Activated CD8-positive, alpha-beta memory T cell treated with anti-CD3 and anti-CD28 coated beads, Interleukin-2, amount 50 U/mL, for 4 hours (primary cell): ENCODE results near the gene HAVCR2.
A peak's percentile ranks its signal among the peaks of the same experiment; 100 is the strongest.

Experiments
- DNase-seq: peaks from one replicate; pipeline ENCODE4 v3.0.0-alpha.2; 2020

Gene HAVCR2

DNA sequence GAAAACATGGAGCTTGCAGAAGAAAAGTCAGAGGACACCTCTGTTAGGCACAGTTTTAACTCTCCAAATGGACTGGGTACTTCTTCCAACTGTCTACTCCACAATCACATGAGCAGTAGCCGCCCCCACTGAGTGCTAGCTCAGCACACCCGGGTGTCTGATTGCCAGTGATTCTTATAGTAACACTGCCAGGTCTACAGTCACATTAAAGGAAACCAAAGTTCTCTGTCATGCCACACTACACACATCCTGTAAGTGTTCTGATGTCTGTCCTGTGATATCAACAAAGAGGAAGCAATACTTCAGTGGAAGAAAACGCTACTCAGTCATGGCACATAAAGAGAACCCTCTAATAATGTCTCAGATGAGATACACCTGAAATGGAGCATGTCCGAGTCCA lies at the start of gene HAVCR2:
HAVCR2 (minus strand) TSS at position 69 of the 400 bp plus-strand sequence; CDS start at position 8, 61 bp downstream.
- peak; percentile 52 for DNase-seq

DNA sequence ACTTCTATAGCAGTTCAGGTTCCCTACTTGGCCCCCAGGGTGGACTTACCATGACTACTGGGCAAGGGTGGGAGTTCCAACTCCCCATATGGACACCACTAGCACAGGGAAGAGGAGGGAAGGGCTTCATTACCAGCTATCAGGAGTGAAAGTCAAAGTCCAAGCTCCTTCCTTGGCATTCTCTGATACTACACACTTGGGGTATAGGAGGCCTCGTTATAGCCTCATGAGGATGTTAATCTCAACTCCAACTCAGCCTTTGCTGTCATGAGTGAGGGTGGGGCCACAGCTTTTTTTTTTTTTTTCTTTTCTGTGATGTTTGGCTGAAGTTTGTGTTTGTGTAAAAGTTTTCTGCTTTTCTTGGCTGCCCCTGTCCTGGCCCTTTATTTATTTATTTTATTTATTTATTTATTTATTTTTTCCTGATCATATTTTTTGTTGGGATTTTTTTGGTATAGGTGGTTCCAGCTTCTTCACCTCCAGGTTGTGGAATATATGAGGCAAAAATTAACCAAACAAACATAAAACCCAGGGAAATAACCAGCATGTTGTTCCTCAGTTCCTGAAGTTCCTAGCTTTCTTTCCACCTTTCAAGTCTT lies 48.5 kb upstream of the HAVCR2 start:
- DNase-seq = no peak

DNA sequence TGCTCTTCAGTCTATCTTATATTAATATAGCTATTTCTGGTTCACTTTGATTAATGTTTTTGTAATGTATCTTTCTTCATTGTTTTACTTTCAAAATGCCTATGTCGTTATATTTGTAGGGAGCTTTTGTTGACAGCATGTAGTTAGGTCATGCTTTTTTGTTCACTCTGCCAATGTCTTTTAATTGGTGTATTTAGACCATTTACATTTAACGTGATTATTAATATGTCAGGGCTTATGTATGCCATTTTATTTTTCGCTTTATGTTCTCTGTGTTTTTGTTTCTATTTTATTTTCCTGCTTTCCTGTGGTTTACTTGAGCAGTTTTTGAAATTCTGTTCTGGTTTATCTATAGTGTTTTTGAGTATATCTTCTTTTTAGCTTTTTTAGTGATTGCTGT lies 46.5 kb upstream of the HAVCR2 start:
- no peak for DNase-seq

DNA sequence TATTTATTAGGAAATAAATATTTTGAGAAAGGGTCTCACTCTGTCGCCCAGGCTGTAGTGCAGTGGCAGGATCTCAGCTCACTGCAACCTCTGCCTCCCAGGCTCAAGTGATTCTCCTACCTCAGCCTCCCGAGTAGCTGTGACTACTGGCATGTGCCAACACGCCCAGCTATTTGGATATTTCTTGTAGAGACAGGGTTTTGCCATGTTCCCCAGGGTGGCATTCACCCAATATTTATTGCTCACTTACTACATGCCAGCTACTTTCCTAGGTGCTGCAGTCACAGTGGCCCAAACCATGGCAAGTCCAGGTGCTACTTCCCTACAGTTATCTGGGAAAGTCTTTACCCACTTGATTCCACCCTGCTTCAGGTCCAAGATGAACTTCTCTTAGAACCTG lies 42.2 kb upstream of the HAVCR2 start:
- DNase-seq = no peak

DNA sequence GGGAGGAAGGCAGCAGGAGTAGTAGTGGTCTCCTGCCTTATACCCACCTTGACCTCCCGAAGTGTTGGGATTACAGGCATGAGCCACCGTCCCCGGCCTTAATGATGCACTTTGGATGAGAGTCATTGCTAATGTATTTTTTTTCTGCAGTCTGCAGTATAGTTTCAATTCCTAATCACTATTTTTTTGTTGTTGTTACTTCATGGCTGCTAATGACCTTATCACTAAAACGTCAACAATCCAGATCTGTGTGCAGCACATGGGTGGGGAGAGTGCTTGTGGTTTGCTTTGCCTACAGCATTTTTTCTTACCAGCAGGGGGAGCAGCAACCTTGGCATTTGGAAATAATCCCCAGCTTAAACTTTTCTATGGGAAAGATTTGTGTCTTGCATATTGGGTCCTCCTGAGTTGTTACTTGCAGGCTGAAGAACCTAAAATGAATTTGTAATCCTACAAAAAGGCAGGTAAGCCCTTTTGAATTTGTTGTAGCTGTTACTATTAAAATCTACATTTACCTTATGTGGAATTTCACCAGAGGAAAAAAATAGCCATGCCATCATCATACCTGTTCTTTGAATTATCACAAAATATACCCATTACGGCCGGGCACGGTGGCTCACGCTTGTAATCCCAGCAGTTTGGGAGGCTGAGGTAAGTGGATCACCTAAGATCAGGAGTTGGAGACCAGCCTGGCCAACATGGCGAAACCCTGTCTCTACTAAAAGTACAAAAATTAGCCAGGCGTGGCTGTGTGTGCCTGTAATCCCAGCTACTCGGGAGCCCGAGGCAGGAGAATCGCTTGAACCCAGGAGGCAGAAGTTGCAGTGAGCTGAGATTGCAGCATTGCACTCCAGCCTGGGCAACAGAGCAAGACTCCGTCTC lies 40.1 kb upstream of the HAVCR2 start:
- peak; percentile 81 for DNase-seq

DNA sequence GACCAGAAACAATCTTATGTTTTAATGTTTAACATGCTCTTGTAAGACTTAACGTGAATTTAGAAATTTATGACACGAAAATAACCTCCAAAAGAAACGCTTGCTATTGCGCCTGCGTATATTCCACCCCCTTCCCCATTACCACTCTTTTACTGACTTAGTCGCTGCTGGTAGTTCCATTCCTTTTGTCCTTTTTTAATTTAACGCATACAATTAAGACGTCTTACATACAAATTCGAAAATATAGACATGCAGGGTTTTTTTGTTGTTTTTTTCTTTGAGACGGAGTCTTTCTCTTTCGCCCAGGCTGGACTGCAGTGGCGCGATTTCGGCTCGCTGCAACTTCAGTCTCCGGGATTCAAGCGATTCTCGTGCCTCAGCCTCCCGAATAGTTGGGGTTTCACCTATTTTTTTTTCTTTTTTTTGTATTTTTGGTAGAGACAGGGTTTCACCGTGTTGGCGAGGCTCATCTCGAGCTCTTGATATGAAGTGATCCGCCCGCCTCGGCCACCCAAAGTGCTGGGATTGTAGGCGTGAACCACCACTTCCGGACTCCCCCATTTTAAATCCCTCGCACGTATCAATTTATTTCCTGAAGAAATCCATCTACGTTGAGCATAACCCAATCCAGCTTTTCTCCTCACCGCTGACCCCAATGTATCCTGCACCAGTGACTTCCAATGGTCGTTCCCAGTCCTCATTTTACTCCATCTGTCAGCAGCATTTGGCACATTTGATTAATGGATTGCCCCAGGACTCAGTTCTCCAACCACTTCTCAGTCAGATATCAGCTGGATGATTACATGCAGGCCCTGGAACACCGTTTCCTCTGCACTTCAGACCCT lies 34.5 kb upstream of the HAVCR2 start:
- DNase-seq = peak; percentile 28

DNA sequence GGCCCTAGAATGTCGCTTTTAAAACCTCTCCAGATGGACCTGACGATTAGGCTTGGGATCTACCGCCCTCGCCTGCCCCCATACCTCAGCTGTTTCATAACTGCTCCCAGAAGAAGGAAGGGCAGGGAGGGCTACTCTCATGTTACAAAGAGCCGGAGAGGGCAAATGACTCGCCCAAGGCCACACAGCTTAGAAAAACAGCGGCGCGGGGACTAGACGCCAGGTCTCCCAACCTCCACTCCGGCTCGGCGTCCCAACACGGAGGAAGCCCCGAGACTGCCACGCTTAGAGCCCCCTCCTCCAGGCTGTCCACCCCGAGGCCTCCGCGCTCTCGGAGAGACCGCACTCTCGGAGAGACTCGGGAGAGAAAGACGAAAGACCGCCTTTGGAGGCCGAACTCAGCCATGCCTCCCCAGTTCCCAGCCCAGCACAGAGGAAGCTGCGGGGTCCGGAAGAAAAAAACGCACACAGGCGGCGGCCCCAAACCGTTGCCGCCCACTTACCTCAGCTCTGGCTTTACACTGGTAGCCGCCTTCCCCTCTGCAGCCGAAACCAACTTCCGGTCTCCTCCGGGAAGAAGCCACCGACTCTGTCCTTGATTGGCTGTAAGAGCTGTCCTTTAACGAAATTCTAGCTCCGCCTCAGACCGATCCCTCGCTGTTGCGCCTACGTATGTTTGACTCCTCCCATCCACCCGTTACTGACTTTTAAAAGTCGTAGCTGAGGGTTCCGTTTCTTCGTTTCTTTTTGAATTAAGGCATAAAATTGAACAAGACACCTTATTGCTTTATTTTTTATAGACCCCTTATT lies 33.7 kb upstream of the HAVCR2 start, which contains the start of gene MED7:
MED7 (minus strand) TSS at position 549 of the 810 bp plus-strand sequence. CDS start 3,434 bp downstream, outside the sequence.
- DNase-seq = peak; percentile 85

DNA sequence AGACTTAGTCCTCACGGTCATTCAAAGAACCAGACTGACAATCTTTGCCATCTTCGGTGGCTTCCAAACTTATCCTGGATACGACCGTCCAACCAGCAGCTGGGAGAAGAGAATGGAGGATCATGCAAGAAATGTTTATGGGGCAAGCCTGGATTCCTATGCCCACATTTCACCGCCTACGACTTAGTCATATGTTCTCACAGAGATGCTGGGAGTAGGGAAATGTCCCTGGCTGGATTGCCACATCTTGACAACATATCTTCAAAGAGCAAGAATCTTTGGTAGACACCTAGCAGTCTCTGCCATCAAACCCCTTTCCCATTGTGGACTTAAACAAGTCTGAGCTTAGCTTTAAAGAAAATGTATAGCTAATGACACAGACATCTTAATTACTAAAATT lies 28.8 kb upstream of the HAVCR2 start:
- no peak for DNase-seq

DNA sequence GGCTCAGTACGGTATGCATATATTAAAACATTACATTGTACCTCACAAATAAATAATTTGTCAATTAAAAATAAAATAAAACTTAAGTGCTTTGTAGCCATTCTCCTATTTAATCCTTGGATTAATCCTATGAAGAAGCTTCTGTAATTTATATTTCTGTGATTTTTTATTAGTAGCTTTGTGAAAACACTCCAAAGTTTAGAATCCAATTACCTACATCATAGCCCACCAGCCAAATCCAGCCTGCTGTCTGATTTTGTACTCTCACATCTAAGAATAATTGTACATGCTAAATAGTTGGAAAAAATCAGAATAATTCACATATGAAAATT lies 23.4 kb upstream of the HAVCR2 start:
- DNase-seq = no peak

DNA sequence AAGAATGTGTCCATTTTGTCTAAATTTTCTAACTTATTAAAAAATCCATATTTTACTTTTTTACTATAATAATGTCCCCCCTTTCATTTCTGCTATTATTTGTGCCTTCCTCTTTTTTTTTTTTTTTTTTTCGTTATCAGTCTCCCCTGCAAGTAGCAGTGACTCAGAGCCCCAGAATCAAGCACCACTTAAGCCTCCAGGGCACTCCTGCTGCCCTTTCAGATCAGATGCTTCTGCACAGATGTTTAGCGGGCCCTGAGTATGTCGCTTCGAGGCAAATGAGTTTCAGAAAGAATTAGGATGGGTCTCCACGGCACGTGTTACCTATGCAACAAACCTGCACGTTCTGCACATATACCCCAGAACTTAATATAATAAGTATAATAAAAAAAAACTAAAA lies 22.1 kb upstream of the HAVCR2 start:
- no peak for DNase-seq

DNA sequence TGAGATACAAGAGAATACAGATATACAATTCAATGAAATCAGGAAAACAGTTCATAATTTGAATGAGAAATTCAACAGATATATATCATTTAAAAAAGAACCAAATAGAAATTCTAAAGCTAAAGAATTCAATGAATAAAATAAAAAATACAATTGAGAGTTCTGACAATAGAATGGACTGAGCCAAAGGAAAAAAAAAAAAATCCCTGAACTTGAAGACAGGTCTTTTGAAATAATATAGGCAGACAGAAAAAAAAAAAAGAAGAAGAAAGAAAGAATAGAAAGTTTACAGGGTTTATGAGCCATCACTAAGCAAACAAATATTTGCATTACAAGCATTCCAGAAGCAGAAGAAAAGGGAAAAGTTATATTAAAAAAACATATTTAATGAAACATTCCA lies 12.9 kb upstream of the HAVCR2 start:
- DNase-seq = no peak

DNA sequence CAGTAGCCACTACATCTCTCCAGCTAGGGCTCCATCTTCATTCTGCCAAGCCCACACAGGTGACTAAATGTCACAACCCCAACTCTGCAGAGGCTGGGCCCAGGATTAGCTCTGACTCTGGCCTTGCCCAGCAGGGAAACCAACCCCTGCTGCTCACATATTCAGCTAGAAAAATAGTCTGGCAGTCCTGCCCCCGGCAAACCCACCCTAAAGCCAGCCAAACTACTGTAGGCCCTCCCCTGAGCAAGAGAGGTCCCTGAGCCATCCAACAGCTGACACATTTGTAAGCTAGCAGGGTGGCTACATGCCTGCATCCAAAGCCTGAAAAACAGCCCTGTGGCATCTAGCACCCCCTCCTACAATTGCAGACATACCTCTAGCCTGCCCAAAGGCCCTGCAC lies 11.3 kb upstream of the HAVCR2 start:
- DNase-seq = no peak

DNA sequence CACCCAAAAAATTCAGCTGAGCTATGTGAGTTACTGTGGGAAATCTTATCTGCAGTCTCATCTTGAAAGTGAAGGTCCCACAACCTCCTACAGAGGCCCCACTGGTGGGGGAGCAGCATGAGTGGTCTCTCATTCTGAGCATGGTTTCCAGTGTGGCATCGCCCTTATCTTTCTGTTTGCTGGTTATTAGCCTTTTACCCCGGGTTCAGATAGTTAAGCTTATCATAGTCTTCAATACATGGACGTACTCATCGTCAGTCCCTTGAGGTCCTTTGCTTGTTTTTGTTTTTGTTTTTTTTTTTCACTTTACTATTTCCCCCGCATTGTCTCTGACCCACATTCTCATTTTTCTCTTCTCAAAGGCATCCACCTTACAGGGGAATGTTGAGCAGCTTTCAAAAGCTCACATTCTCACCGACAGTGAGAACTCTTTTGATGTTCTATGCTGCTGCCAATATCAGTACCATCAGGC lies 7.7 kb upstream of the HAVCR2 start:
- DNase-seq = no peak

DNA sequence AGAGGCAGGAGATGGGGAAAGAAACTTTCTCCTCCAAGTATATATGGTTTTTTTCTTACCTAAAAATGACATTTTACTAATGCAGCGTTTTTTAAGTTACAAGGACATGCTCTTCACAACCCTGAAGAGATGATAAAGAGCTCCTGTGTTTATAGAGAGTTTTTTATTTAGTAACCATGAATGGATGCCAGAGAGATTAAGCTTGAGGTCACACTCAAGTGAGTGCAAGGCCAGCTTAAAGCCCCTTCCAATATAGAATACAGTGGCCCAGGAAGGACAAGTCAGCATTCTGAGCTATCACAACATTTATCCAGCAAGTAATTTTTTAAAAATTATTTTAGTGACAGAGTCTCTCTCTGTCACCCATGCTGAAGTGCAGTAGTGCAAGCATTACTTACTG lies 6.7 kb upstream of the HAVCR2 start:
- no peak for DNase-seq

DNA sequence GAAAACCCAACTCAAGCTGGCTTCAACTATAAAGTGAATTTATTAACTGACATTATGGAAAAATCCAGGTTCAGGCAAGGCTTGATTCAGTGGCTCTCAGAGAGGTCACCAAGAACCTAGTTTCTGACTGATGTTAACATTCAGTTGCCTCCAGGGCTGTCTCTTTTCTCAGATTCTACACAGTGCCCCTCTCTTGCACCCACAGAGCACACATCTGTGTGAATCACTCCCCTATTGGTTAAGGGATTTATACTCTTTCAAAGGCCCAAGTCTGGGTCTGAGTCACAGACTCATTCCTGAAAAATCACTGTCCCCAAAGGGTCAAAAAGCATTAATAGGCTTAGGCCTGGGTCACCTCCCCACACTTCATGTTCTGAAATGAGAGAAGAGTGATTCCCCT lies 6.2 kb upstream of the HAVCR2 start:
- DNase-seq = no peak

DNA sequence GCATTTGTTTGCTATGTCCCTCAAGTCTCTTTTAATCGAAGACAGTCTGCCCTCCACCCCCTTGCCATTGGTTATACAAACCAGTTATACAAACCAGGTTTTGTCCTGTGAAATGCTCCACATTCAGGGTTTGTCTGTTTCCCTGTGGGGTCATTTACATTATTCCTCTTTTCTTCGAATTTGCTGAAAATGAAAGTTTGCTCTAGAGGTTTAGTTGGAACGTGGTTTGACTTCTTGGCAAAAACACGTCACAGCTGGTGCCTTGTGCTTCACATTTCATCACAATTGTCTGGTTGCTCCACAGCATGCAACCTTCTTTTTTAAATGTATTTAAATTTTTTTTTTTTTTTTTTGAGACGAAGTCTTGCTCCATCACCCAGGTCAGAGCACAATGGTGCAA lies 4.2 kb upstream of the HAVCR2 start:
- no peak for DNase-seq

DNA sequence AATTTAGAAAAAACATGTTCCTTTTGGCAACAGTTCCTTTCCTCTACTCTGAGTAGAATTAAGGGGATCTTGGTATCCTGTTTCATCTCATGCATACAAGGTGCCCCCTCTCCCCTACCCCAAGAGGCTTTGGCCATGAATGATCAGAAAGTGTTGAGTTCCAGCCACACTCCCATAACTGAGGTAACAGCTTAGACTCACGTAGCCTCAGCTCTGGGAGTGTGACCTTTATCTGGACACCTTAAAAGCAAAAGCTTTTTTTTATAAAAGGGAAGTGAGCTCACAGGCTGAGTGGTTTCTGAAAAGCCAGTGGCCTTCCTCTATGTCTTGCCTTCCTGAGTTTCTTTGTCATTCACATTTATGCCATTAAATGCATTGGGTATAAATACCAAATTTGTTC lies 900 bp upstream of the HAVCR2 start:
- DNase-seq = peak; percentile 22

DNA sequence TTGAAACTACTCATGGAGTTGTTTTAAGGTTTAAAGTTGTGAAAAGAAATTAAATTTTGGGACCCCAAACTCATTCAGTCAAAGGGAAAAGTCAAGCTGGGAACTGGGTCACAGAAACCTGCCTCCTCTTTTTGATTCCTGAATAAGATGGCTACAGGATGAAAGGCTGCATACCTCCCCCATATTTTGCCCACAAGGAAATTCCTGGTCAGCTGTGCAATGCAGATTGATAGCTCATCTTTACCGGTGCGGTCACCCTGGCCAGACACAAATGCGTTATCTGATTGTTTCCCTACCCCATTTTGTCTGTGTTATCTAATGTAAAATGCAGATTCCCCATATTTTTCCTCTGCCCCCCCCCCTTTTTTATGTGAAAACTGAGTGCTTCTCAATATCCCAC lies 1.3 kb downstream of the HAVCR2 start:
- DNase-seq = no peak

DNA sequence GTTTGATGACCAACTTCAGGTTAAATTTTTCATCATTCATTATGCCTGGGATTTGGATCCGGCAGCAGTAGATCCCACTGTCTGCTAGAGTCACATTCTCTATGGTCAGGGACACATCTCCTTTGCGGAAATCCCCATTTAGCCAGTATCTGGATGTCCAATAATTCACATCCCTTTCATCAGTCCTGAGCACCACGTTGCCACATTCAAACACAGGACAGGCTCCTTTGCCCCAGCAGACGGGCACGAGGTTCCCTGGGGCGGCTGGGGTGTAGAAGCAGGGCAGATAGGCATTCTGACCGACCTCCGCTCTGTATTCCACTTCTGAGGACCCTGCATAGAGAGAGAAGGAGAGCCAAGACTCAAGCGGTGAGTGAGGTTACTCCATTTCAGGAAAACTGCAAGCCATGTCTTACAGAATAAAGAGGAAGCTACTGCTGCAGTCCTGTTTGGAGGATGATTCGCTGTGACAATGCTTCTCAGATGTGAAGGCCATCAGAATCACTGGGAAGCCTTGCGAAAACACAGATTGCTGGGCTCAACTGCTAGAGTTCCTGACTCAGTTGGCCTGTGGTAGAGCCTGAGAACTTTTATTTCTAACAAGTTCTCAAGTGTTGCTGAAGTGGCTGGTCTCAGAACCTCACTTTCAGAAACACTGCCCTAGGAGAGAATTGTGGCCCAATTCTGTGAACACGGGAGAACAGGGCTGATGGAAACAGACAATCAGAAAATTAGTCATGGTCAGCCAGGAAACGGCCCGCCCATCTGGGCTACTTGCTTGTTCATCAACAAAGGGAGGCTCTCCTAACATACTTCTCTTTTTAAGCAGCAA lies 2.0 kb downstream of the HAVCR2 start:
- DNase-seq = no peak

DNA sequence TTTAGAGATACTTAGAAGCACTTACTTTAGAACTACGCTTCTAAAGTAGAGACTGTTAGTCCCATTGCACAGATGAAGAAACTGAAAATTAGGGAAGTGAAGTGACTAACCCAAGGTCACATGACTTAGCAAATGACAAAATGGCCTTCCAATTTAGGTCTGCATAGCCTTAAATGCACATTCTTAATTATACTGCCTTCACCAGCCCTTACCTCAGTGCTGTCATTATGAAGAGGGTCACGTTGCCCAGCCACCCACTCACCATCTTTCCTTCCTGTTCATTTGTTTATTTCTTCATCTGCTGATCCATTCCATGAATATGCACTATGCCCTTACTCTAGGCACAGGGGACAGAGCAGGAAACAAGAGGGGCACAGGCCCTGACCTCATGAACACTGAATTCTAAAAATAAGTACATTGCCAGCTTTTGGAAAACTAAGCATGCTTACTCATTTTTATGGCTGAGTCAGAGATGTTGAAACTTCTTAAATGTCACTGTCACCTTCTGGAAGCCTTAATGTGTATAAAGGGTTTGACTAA lies 8.6 kb downstream of the HAVCR2 start:
- DNase-seq = no peak

DNA sequence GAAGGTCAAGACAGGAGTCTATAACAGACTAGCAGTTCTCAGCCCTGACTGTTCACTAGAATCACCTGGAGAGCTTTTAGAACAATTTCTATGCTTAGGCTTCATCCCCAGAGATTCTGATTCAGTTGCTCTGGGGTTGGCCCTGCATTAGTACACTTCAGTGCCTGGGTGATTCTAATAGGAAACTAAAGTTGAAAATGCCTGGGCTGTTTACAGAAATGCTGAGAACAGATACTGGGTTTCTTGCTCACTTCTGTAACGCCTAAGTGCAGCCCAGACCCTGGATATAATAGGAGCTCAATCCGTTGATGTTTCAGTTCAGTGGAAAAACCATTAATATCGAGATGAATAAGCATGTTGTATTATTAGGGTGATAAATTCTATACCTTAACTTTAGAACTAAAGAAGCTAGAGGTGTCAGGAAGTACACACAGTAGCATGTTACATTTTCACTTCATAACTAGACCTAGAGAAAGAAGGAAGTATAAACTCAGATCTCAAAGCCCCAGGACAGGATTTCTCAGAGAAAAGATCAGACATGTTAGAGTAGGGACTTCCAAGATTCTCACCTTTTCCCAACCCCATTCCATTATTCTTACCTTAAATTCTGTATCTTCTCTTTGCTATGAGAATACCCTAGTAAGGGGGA lies 20.4 kb downstream of the HAVCR2 start:
- DNase-seq = no peak
